ENCODE data around the gene LRRC8C. TPM values are rescaled to one million over a fixed set of nuclear protein-coding genes. Genes with fewer than 3 reads are reported as not detected.

The LRRC8C gene
- total and polyA plus RNA-seq, 10 of the 15 experiments (the other 5 are each of a cell fraction or from before 2014, with no cell fraction given), result 2.3 to 16.3 (median 10.8) TPM

DNA sequence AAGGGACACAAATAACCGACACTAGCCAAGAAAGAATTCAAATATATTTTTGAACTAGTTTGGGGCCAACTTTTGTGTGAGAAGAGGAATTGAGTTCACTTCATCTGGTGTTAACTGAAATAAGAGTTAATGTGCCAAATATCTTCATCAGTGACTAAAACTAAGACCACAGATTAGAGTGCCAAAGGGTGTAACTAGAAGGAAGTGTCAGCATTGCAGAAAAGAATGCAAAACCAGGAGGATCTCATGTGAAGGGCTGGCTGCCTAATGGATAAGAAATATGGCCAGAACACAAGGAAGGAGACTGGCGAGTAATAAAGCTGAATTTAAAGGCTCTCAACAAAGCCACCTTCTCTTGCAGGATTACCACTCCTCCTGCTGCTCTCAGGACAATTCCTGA lies 126.1 kb downstream of the LRRC8C start (continued):
- TF ChIP-seq, protein P1, sequence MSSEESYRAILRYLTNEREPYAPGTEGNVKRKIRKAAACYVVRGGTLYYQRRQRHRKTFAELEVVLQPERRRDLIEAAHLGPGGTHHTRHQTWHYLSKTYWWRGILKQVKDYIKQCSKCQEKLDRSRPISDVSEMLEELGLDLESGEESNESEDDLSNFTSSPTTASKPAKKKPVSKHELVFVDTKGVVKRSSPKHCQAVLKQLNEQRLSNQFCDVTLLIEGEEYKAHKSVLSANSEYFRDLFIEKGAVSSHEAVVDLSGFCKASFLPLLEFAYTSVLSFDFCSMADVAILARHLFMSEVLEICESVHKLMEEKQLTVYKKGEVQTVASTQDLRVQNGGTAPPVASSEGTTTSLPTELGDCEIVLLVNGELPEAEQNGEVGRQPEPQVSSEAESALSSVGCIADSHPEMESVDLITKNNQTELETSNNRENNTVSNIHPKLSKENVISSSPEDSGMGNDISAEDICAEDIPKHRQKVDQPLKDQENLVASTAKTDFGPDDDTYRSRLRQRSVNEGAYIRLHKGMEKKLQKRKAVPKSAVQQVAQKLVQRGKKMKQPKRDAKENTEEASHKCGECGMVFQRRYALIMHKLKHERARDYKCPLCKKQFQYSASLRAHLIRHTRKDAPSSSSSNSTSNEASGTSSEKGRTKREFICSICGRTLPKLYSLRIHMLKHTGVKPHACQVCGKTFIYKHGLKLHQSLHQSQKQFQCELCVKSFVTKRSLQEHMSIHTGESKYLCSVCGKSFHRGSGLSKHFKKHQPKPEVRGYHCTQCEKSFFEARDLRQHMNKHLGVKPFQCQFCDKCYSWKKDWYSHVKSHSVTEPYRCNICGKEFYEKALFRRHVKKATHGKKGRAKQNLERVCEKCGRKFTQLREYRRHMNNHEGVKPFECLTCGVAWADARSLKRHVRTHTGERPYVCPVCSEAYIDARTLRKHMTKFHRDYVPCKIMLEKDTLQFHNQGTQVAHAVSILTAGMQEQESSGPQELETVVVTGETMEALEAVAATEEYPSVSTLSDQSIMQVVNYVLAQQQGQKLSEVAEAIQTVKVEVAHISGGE (CRISPR knock-in tag; IDR thresholded peaks at IDR 0.05), result no peak
- TF ChIP-seq PML (IDR thresholded peaks at IDR 0.05; ENCODE audit: low read length) (no peak), YBX1 (IDR thresholded peaks at IDR 0.05) (no peak), SREBF1 (IDR thresholded peaks at IDR 0.05; ENCODE audit: low read length) (no peak), ZNF217 (IDR thresholded peaks at IDR 0.05) (no peak), HDAC6 (IDR thresholded peaks at IDR 0.05; ENCODE audit: unreplicated experiment) (no peak), ZNF622 (IDR thresholded peaks at IDR 0.05) (no peak)
- TF ChIP-seq, protein P2, sequence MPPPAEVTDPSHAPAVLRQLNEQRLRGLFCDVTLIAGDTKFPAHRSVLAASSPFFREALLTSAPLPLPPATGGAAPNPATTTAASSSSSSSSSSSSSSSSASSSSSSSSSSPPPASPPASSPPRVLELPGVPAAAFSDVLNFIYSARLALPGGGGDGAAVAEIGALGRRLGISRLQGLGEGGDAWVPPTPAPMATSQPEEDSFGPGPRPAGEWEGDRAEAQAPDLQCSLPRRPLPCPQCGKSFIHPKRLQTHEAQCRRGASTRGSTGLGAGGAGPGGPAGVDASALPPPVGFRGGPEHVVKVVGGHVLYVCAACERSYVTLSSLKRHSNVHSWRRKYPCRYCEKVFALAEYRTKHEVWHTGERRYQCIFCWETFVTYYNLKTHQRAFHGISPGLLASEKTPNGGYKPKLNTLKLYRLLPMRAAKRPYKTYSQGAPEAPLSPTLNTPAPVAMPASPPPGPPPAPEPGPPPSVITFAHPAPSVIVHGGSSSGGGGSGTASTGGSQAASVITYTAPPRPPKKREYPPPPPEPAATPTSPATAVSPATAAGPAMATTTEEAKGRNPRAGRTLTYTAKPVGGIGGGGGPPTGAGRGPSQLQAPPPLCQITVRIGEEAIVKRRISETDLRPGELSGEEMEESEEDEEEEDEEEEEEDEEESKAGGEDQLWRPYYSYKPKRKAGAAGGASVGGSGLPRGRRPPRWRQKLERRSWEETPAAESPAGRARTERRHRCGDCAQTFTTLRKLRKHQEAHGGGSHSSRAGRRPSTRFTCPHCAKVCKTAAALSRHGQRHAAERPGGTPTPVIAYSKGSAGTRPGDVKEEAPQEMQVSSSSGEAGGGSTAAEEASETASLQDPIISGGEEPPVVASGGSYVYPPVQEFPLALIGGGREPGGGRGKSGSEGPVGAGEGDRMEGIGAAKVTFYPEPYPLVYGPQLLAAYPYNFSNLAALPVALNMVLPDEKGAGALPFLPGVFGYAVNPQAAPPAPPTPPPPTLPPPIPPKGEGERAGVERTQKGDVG (CRISPR knock-in tag; IDR thresholded peaks at IDR 0.05), result no peak
